Keratinocyte (primary cell): ENCODE measurements around the gene SLIT3.

Source experiments
- CTCF ChIP-seq, 3 experiments: IDR thresholded peaks in 1 of 3; conservative IDR thresholded peaks in 1 of 3; optimal IDR thresholded peaks in 1 of 3; 2 replicates in 2 of 3; 3 replicates in 1 of 3; pipeline versions ENCODE3 to v1.5.1; 2011; ENCODE audit warnings: low read length in 3 of 3, mild to moderate bottlenecking in 3 of 3, moderate library complexity in 2 of 3, control low read depth in 1 of 3, inconsistent platforms in 1 of 3; ENCODE audit not compliant: insufficient read depth in 2 of 3; ENCODE audit errors: extremely low read depth in 1 of 3
- EZH2 ChIP-seq: IDR thresholded peaks from one replicate; pipeline ENCODE4 v1.6.1; 2012; ENCODE audit warnings: inconsistent platforms, mild to moderate bottlenecking, low read length, moderate library complexity

- TF ChIP-seq CTCF (optimal IDR thresholded peaks at IDR 0.05 in 1 of 3, IDR thresholded peaks at IDR 0.05 in 1 of 3, conservative IDR thresholded peaks at IDR 0.05 in 1 of 3; ENCODE audit: extremely low read depth in 1 of 3, insufficient read depth in 2 of 3, low read length in 3 of 3) (no peak), EZH2 (no peak)
Observed at GRCh38 chr5:169070413-169070812, 230.5 kb downstream of the SLIT3 start.
